Tibial nerve (tissue), 3 donors: ENCODE measurements around the gene FRK.

Source experiments
- POLR2A ChIP-seq, 2 donors: fragments of 450-650 bp; IDR thresholded peaks; one replicate each; pipeline ENCODE4 v1.6.1; 2017; ENCODE audit warnings: antibody characterized with exemption in 2 of 2, mild to moderate bottlenecking in 2 of 2, moderate library complexity in 2 of 2
- TF ChIP-seq, protein P1 (sequence below), 5 experiments: fragments of 200-600 bp in 3 of 5; fragments of 450-650 bp in 2 of 5; sonication (generic) in 3 of 5; IDR thresholded peaks; one replicate each; pipeline ENCODE4 v1.5.1; 2016 to 2019; ENCODE audit warnings: antibody characterized with exemption in 5 of 5, mild to moderate bottlenecking in 3 of 5, moderate library complexity in 2 of 5

DNA sequence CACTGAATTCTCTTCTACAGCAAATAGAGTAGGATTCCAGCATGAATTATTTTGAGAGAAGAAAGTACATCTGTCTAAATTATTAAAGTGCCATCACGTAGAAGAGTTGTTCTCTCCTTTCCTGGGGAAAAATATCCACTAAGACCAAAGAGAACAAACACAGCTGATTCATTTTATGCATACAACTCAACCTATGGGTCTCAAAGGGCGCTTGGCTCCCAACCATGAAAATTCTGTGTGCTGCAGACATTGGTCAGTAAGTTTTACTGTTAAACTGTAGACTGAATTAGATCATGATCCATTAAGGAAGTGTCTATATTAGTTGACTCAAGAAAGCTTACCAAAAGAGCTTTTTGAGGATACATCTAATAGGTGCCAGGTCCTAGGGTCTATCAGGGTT, 83.5 kb downstream of the FRK start:
- TF ChIP-seq, protein P1, sequence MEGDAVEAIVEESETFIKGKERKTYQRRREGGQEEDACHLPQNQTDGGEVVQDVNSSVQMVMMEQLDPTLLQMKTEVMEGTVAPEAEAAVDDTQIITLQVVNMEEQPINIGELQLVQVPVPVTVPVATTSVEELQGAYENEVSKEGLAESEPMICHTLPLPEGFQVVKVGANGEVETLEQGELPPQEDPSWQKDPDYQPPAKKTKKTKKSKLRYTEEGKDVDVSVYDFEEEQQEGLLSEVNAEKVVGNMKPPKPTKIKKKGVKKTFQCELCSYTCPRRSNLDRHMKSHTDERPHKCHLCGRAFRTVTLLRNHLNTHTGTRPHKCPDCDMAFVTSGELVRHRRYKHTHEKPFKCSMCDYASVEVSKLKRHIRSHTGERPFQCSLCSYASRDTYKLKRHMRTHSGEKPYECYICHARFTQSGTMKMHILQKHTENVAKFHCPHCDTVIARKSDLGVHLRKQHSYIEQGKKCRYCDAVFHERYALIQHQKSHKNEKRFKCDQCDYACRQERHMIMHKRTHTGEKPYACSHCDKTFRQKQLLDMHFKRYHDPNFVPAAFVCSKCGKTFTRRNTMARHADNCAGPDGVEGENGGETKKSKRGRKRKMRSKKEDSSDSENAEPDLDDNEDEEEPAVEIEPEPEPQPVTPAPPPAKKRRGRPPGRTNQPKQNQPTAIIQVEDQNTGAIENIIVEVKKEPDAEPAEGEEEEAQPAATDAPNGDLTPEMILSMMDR (IDR thresholded peaks at IDR 0.05) = no peak
- TF ChIP-seq POLR2A (IDR thresholded peaks at IDR 0.05) = no peak
